Fibroblast of lung (primary cell): Measurements from ENCODE around the gene ARSH.

Experiments
- EZH2 ChIP-seq: IDR thresholded peaks from 2 replicates; pipeline ENCODE4 v1.5.1; 2012; ENCODE audit warnings: low read length, control low read depth, mild to moderate bottlenecking; ENCODE audit errors: missing control alignments
- TF ChIP-seq, protein P1 (sequence below), 2 donors: IDR thresholded peaks in 1 of 2; conservative IDR thresholded peaks in 1 of 2; 1 replicate in 1 of 2; 2 replicates in 1 of 2; pipeline ENCODE4 v1.5.1; 2011 to 2012; ENCODE audit warnings: low read length in 2 of 2, control low read depth in 1 of 2, inconsistent platforms in 1 of 2, low read depth in 1 of 2, mild to moderate bottlenecking in 1 of 2

- TF ChIP-seq, protein P1, sequence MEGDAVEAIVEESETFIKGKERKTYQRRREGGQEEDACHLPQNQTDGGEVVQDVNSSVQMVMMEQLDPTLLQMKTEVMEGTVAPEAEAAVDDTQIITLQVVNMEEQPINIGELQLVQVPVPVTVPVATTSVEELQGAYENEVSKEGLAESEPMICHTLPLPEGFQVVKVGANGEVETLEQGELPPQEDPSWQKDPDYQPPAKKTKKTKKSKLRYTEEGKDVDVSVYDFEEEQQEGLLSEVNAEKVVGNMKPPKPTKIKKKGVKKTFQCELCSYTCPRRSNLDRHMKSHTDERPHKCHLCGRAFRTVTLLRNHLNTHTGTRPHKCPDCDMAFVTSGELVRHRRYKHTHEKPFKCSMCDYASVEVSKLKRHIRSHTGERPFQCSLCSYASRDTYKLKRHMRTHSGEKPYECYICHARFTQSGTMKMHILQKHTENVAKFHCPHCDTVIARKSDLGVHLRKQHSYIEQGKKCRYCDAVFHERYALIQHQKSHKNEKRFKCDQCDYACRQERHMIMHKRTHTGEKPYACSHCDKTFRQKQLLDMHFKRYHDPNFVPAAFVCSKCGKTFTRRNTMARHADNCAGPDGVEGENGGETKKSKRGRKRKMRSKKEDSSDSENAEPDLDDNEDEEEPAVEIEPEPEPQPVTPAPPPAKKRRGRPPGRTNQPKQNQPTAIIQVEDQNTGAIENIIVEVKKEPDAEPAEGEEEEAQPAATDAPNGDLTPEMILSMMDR (conservative IDR thresholded peaks at IDR 0.05 in 1 of 2, IDR thresholded peaks at IDR 0.05 in 1 of 2; ENCODE audit: low read depth in 1 of 2, low read length in 2 of 2) = no peak
- no peak for TF ChIP-seq EZH2
Measured at GRCh38 chrX:2965965-2966364, 40.4 kb upstream of the ARSH start.
